Activated T-cell treated with anti-CD3 and anti-CD28 coated beads, Interleukin-2, amount 50 U/mL, for 24 hours (primary cell): Measurements from ENCODE around the gene TIMP4.

Experiments used
- DNase-seq: peaks from one replicate; pipeline ENCODE4 v3.0.0-alpha.2; 2020
- H3K27ac Mint-ChIP-seq: 2 replicates; pipeline ENCODE4 v1.8.0; 2020; ENCODE audit warnings: mild to moderate bottlenecking, mixed read lengths
- H3K27me3 Mint-ChIP-seq: 2 replicates; pipeline ENCODE4 v1.8.0; 2020; ENCODE audit warnings: mixed read lengths
- H3K36me3 Mint-ChIP-seq: 2 replicates; pipeline ENCODE4 v1.8.0; 2020; ENCODE audit warnings: low read depth, mixed read lengths
- H3K4me1 Mint-ChIP-seq: 2 replicates; pipeline ENCODE4 v1.8.0; 2020; ENCODE audit warnings: low read depth, mixed read lengths
- H3K4me3 Mint-ChIP-seq: 2 replicates; pipeline ENCODE4 v1.8.0; 2020; ENCODE audit warnings: mild to moderate bottlenecking, moderate library complexity, mixed read lengths
- H3K9me3 Mint-ChIP-seq: 2 replicates; pipeline ENCODE4 v1.8.0; 2020; ENCODE audit warnings: mixed read lengths

The TIMP4 gene

GRCh38 chr3:12117473-12117872 lies 41.2 kb downstream of the TIMP4 start:
- peaks cover 2% of the 10 kb centered on the region for H3K4me1 Mint-ChIP-seq
- DNase-seq, result no peak
- no peak overlapping the region for H3K27ac Mint-ChIP-seq
- H3K4me3 Mint-ChIP-seq, result no peak overlapping the region
- no peaks in the 10 kb centered on the region for H3K9me3 Mint-ChIP-seq
- peaks cover 33% of the 10 kb centered on the region for H3K27me3 Mint-ChIP-seq
- H3K36me3 Mint-ChIP-seq, result no peaks in the 10 kb centered on the region

- peaks cover 2% of the 10 kb centered on the region for H3K4me1 Mint-ChIP-seq
- peaks cover 34% of the 10 kb centered on the region for H3K27me3 Mint-ChIP-seq
- H3K27ac Mint-ChIP-seq, result no peak overlapping the region
- no peak for DNase-seq
- H3K36me3 Mint-ChIP-seq, result no peaks in the 10 kb centered on the region
- H3K4me3 Mint-ChIP-seq, result no peak overlapping the region
- no peaks in the 10 kb centered on the region for H3K9me3 Mint-ChIP-seq
Measured at GRCh38 chr3:12116870-12117269, 41.8 kb downstream of the TIMP4 start.

- H3K9me3 Mint-ChIP-seq, result no peaks in the 10 kb centered on the region
Measured at GRCh38 chr3:12115849-12116248, 42.9 kb downstream of the TIMP4 start.

GRCh38 chr3:12115104-12115503 lies 43.6 kb downstream of the TIMP4 start:
- Mint-ChIP-seq H3K9me3 (no peaks in the 10 kb centered on the region), H3K27me3 (peaks cover 40% of the 10 kb centered on the region), H3K36me3 (no peaks in the 10 kb centered on the region), H3K27ac (no peak overlapping the region), H3K4me1 (no peaks in the 10 kb centered on the region), H3K4me3 (no peak overlapping the region)
- no peak for DNase-seq

More at GRCh38 chr3:12115849-12116248, 42.9 kb downstream of the TIMP4 start:
- H3K27me3 Mint-ChIP-seq, result peaks cover 36% of the 10 kb centered on the region
- no peak for DNase-seq
- no peaks in the 10 kb centered on the region for H3K36me3 Mint-ChIP-seq
- no peak overlapping the region for H3K27ac Mint-ChIP-seq
- peaks cover 2% of the 10 kb centered on the region for H3K4me1 Mint-ChIP-seq
- H3K4me3 Mint-ChIP-seq, result no peak overlapping the region

- no peak overlapping the region for H3K4me3 Mint-ChIP-seq
- H3K9me3 Mint-ChIP-seq, result no peaks in the 10 kb centered on the region
- peaks cover 40% of the 10 kb centered on the region for H3K27me3 Mint-ChIP-seq
- no peaks in the 10 kb centered on the region for H3K4me1 Mint-ChIP-seq
- no peak for DNase-seq
- H3K36me3 Mint-ChIP-seq, result no peaks in the 10 kb centered on the region
- H3K27ac Mint-ChIP-seq, result no peak overlapping the region
Measured at GRCh38 chr3:12114251-12114650, 44.5 kb downstream of the TIMP4 start.

GRCh38 chr3:12107071-12107713 lies 51.5 kb downstream of the TIMP4 start:
- no peak overlapping the region for H3K4me3 Mint-ChIP-seq

More at GRCh38 chr3:12107071-12107713, 51.5 kb downstream of the TIMP4 start:
- Mint-ChIP-seq H3K4me1 (no peaks in the 10 kb centered on the region), H3K9me3 (no peaks in the 10 kb centered on the region), H3K27me3 (peaks cover 11% of the 10 kb centered on the region), H3K36me3 (no peaks in the 10 kb centered on the region), H3K27ac (no peak overlapping the region)
- DNase-seq, result no peak
